ENCODE measurements around the gene CSKMT. TPM values are rescaled to one million over a fixed set of nuclear protein-coding genes. Genes with fewer than 3 reads are reported as not detected.
"Not testable (repeated sequence)": the region's sequence is repeated elsewhere in the genome, so short reads cannot be mapped to it uniquely, and the experiment has no call there.

Gene CSKMT
- polyA plus RNA-seq, 4 donors, result 7.0 to 18.6 (median 12.1) TPM

DNA sequence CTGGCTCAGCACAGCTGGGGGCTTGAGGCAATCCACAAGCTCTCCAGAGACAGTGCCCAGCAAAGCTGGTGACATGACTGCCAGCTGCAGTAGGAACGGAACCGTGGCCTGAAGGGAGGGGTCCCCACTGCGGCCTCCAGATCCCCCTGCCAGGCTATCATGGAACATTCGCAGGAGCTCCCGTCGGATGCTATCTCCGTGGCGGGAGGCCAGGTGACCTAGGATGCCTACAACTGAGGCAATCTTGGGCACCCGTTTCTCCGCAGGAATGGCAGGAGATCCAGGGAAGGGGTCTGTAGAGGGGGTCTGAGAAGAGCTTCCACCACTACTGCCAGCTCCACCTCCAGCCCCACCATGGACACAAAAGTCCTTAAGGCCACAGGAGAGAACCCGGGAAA, 16.1 kb upstream of the CSKMT start:
- H3K27me3 ChIP-seq (ENCODE audit: control insufficient read depth in 3 of 3, insufficient read depth in 3 of 3, low read length in 3 of 3), result no peaks in the 10 kb centered on the region
- WGBS, 3 donors, result 91 to 94% (median 94%) methylated on average over 11 of the region's 11 CpGs
- H3K4me3 ChIP-seq (ENCODE audit: low read depth in 1 of 3, low read length in 3 of 3), result no peak overlapping the region
- DNase-seq, result no peak
- no peak overlapping the region for H3K27ac ChIP-seq (ENCODE audit: low read depth in 1 of 3, low read length in 2 of 3)
- H3K4me1 ChIP-seq (ENCODE audit: control insufficient read depth in 3 of 3, insufficient read depth in 2 of 3, low read depth in 1 of 3, low read length in 2 of 3), result peaks cover 5 to 17% (median 6%) of the 10 kb centered on the region in 3 donors
- FAIRE-seq, result no peak
- peaks cover 0 to 39% (median 3%) of the 10 kb centered on the region in 3 donors for H3K36me3 ChIP-seq (ENCODE audit: control insufficient read depth in 3 of 3, insufficient read depth in 2 of 3, low read depth in 1 of 3, low read length in 3 of 3)
- no peaks in the 10 kb centered on the region for H3K9me3 ChIP-seq (ENCODE audit: control insufficient read depth in 2 of 2, insufficient read depth in 1 of 2, low read depth in 1 of 2, low read length in 1 of 2)

DNA sequence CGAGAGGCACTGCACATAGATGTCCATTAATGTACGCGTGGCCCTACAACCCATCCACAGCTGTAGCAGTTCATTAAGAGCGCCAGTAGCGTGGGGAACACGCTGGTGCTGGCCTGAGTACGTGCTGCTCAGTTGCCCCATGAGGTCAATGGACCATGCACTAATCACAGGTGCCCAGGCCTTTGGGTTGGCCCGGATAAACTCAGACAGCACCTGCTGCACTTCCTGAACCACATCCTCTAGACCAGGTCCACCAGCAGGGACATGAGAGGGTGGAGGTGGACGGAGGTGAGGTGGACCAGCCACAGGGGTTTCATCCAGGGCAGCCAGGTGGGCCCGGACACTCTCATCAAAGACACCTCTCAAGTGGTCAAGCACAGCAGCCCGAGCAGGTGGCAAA, 15.6 kb upstream of the CSKMT start:
- H3K27ac ChIP-seq (ENCODE audit: low read depth in 1 of 3, low read length in 2 of 3), result no peak overlapping the region
- 90 to 91% (median 91%) methylated on average over 11 of the region's 11 CpGs for WGBS, 3 donors
- peaks cover 5 to 12% (median 6%) of the 10 kb centered on the region in 3 donors for H3K4me1 ChIP-seq (ENCODE audit: control insufficient read depth in 3 of 3, insufficient read depth in 2 of 3, low read depth in 1 of 3, low read length in 2 of 3)
- no peak for DNase-seq
- no peak overlapping the region for H3K4me3 ChIP-seq (ENCODE audit: low read depth in 1 of 3, low read length in 3 of 3)
- no peak for FAIRE-seq
- peaks cover 0 to 35% (median 3%) of the 10 kb centered on the region in 3 donors for H3K36me3 ChIP-seq (ENCODE audit: control insufficient read depth in 3 of 3, insufficient read depth in 2 of 3, low read depth in 1 of 3, low read length in 3 of 3)
- H3K9me3 ChIP-seq (ENCODE audit: control insufficient read depth in 2 of 2, insufficient read depth in 1 of 2, low read depth in 1 of 2, low read length in 1 of 2), result no peaks in the 10 kb centered on the region
- H3K27me3 ChIP-seq (ENCODE audit: control insufficient read depth in 3 of 3, insufficient read depth in 3 of 3, low read length in 3 of 3), result no peaks in the 10 kb centered on the region

DNA sequence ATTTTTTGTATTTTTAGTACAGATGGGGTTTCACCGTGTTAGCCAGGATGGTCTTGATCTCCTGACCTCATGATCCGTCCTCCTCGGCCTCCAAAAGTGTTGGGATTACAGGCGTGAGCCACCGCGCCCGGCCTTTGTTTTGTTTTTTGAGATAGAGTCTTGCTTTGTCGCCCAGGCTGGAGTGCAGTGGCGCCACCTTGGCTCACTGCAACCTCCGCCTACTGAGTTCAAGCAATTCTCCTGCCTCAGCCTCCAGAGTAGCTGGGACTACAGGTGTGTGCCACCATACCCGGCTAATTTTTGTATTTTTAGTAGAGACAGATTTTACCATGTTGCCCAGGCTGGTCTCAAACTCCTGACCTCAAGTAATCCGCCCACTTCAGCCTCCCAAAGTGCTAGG, 14.8 kb upstream of the CSKMT start:
- FAIRE-seq; H3K4me3 ChIP-seq (ENCODE audit: low read depth in 1 of 3, low read length in 3 of 3); H3K27ac ChIP-seq (ENCODE audit: low read depth in 1 of 3, low read length in 2 of 3); H3K27me3 ChIP-seq (ENCODE audit: control insufficient read depth in 3 of 3, insufficient read depth in 3 of 3, low read length in 3 of 3); H3K9me3 ChIP-seq (ENCODE audit: control insufficient read depth in 2 of 2, insufficient read depth in 1 of 2, low read depth in 1 of 2, low read length in 1 of 2); H3K4me1 ChIP-seq (ENCODE audit: control insufficient read depth in 3 of 3, insufficient read depth in 2 of 3, low read depth in 1 of 3, low read length in 2 of 3); DNase-seq: not testable (repeated sequence)
- 92 to 94% (median 92%) methylated on average over 12 of the region's 12 CpGs for WGBS, 3 donors
- peaks cover 0 to 31% (median 3%) of the 10 kb centered on the region in 3 donors for H3K36me3 ChIP-seq (ENCODE audit: control insufficient read depth in 3 of 3, insufficient read depth in 2 of 3, low read depth in 1 of 3, low read length in 3 of 3)

DNA sequence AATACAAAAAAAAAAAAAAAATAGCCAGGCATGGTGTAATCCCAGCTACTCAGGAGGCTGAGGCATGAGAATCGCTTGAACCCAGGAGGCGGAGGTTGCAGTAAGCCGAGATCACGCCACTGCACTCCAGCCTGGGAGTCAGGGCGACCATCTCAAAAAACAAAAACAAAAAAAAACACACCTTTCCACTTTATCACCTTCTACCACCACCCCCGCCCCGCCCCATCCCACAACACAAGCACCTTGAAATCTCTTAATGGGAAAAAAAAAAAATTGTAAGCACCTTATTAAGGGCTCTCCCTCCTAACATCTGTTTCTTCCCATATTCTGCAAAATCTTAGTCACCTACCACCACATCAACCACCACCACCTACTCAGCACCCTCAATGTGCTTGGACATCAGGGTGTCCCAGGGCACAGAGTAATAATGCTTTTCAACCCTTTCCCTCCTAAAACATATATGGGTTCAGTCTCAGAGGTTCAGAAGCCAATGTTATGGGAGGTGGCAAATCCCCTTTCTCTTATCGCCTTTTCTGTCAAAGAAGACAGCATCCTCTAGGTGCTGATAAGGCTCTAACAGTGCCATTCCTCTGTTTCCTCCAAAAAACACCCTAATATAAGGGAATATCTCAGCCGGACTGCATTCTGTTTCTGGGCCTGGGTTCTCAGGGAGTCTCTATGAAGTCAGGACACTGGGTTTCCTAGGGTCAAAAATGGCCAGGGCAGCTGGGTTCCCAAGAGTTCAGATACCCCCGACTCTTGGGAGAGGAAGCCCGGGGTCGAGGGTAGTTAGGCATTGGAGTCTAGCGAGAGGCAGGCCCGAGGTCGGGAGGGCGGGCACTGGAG, 12.7 kb upstream of the CSKMT start:
- peaks cover 0 to 26% (median 3%) of the 10 kb centered on the region in 3 donors for H3K36me3 ChIP-seq (ENCODE audit: control insufficient read depth in 3 of 3, insufficient read depth in 2 of 3, low read depth in 1 of 3, low read length in 3 of 3)
- FAIRE-seq, result no peak
- H3K4me3 ChIP-seq (ENCODE audit: low read depth in 1 of 3, low read length in 3 of 3), result peak overlapping the region; percentile 71 to 94 (median 91)
- peaks cover 0 to under 1% (median 0%) of the 10 kb centered on the region in 3 donors for H3K4me1 ChIP-seq (ENCODE audit: control insufficient read depth in 3 of 3, insufficient read depth in 2 of 3, low read depth in 1 of 3, low read length in 2 of 3)
- no peaks in the 10 kb centered on the region for H3K9me3 ChIP-seq (ENCODE audit: control insufficient read depth in 2 of 2, insufficient read depth in 1 of 2, low read depth in 1 of 2, low read length in 1 of 2)
- WGBS, 3 donors, result 17 to 32% (median 21%) methylated on average over 16 of the region's 16 CpGs
- H3K27me3 ChIP-seq (ENCODE audit: control insufficient read depth in 3 of 3, insufficient read depth in 3 of 3, low read length in 3 of 3), result no peaks in the 10 kb centered on the region
- peak overlapping the region; percentile 70 to 93 (median 86) for H3K27ac ChIP-seq (ENCODE audit: low read depth in 1 of 3, low read length in 2 of 3)
- no peak for DNase-seq

DNA sequence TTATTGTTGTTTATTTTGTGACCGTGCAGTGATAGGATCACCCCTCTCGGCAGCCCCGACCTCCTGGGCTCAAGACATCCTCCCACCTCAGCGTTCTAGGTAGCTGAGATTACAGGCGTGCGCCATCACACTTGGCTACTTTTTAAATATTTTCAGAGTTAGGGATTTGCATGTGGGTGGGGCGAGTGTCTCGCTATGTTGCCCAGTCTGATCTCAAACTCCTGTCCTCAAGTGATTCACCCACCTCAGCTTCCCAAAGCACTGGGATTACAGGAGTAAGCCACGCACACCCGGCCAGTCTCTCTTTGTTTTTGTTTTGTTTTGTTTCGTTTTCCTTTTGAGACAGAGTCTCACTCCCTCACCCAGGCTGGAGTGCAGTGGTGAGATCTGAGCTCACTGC, 10.8 kb upstream of the CSKMT start:
- FAIRE-seq (no peak), DNase-seq (no peak)
- H3K4me1 ChIP-seq (ENCODE audit: control insufficient read depth in 3 of 3, insufficient read depth in 2 of 3, low read depth in 1 of 3, low read length in 2 of 3), result no peaks in the 10 kb centered on the region
- H3K9me3 ChIP-seq (ENCODE audit: control insufficient read depth in 2 of 2, insufficient read depth in 1 of 2, low read depth in 1 of 2, low read length in 1 of 2), result no peaks in the 10 kb centered on the region
- peaks cover 0 to 7% (median 2%) of the 10 kb centered on the region in 3 donors for H3K36me3 ChIP-seq (ENCODE audit: control insufficient read depth in 3 of 3, insufficient read depth in 2 of 3, low read depth in 1 of 3, low read length in 3 of 3)
- no peaks in the 10 kb centered on the region for H3K27me3 ChIP-seq (ENCODE audit: control insufficient read depth in 3 of 3, insufficient read depth in 3 of 3, low read length in 3 of 3)
- H3K4me3 ChIP-seq (ENCODE audit: low read depth in 1 of 3, low read length in 3 of 3), result no peak overlapping the region
- 72 to 80% (median 79%) methylated on average over 11 of the region's 11 CpGs for WGBS, 3 donors
- H3K27ac ChIP-seq (ENCODE audit: low read depth in 1 of 3, low read length in 2 of 3), result no peak overlapping the region

DNA sequence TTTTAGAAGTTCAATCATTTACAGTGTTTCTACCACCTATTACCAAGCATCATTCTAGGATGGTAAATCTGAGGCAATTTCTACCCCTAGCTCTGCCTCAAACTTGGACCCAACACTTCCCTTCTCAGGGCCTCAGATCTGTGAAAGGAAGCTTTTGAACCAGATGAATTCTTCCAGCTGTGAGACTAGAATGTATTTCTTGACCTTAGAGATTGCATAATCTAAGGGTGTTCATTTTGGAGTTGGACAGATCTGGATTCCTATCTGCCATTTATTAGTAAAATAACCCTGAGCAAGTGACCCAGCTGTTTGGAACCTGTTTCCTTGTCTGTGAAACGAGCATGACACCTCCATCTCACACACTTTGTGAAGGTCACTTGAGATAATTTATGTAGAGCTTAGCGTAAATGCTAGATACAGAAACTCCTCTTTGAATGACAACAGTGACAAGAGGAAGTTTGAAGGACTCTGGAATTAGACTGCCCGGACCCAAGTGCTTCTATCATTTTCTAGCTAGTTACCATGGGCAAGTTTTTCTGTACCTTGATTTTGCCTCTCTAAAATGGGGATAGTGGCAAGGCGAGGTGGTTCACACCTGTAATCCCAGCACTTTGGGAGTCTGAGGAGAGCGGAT, 8.2 kb upstream of the CSKMT start:
- DNase-seq (no peak), FAIRE-seq (no peak)
- Histone ChIP-seq H3K27me3 (ENCODE audit: control insufficient read depth in 3 of 3, insufficient read depth in 3 of 3, low read length in 3 of 3) (no peaks in the 10 kb centered on the region), H3K27ac (ENCODE audit: low read depth in 1 of 3, low read length in 2 of 3) (no peak overlapping the region), H3K36me3 (ENCODE audit: control insufficient read depth in 3 of 3, insufficient read depth in 2 of 3, low read depth in 1 of 3, low read length in 3 of 3) (peaks cover 0 to 4% (median 0%) of the 10 kb centered on the region in 3 donors), H3K4me1 (ENCODE audit: control insufficient read depth in 3 of 3, insufficient read depth in 2 of 3, low read depth in 1 of 3, low read length in 2 of 3) (no peaks in the 10 kb centered on the region), H3K4me3 (ENCODE audit: low read depth in 1 of 3, low read length in 3 of 3) (no peak overlapping the region), H3K9me3 (ENCODE audit: control insufficient read depth in 2 of 2, insufficient read depth in 1 of 2, low read depth in 1 of 2, low read length in 1 of 2) (no peaks in the 10 kb centered on the region)
- 59 to 66% (median 60%) methylated on average over 5 of the region's 5 CpGs for WGBS, 3 donors

DNA sequence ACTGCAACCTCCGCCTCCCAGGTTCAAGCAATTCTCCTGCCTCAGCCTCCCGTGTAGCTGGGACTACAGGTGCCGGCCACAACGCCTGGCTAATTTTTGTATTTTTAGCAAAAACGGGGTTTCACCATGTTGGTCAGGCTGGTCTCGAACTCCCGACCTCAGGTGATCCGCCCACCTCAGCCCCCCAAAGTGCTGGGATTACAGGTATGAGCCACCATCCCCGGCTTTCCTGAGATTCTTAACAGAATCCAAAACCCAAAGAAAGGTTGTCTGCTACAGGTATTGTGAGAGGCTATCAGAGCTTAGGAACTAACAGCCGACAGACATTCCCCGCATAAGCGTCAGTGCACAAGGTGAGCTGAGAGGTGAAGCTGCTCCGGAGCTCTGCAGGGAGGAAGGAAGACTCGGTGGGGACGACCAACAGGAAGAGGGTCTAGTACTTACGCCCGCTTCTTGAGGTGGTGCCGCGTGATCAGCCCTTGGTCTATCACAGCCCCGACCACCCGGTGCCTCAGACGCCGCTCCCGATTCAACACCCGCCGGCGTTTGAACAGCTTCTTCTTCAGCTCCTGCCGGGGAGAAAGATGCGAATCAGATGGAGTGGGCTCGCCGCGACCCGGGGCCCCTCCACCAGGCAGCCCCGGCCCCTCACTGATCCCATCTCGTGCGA, 572 bp upstream of the CSKMT start:
- no peak for FAIRE-seq
- Histone ChIP-seq H3K27ac (ENCODE audit: low read depth in 1 of 3, low read length in 2 of 3) (peak overlapping the region; percentile 90 to 98 (median 95)), H3K4me3 (ENCODE audit: low read depth in 1 of 3, low read length in 3 of 3) (peak overlapping the region; percentile 84 to 98 (median 97)), H3K36me3 (ENCODE audit: control insufficient read depth in 3 of 3, insufficient read depth in 2 of 3, low read depth in 1 of 3, low read length in 3 of 3) (peaks cover 0 to 37% (median 3%) of the 10 kb centered on the region in 3 donors), H3K4me1 (ENCODE audit: control insufficient read depth in 3 of 3, insufficient read depth in 2 of 3, low read depth in 1 of 3, low read length in 2 of 3) (peaks cover 6 to 12% (median 10%) of the 10 kb centered on the region in 3 donors), H3K9me3 (ENCODE audit: control insufficient read depth in 2 of 2, insufficient read depth in 1 of 2, low read depth in 1 of 2, low read length in 1 of 2) (no peaks in the 10 kb centered on the region), H3K27me3 (ENCODE audit: control insufficient read depth in 3 of 3, insufficient read depth in 3 of 3, low read length in 3 of 3) (no peaks in the 10 kb centered on the region)
- DNase-seq, result peak; percentile 71 to 82
- WGBS, 3 donors, result 2 to 3% (median 2%) methylated on average over 36 of the region's 36 CpGs

DNA sequence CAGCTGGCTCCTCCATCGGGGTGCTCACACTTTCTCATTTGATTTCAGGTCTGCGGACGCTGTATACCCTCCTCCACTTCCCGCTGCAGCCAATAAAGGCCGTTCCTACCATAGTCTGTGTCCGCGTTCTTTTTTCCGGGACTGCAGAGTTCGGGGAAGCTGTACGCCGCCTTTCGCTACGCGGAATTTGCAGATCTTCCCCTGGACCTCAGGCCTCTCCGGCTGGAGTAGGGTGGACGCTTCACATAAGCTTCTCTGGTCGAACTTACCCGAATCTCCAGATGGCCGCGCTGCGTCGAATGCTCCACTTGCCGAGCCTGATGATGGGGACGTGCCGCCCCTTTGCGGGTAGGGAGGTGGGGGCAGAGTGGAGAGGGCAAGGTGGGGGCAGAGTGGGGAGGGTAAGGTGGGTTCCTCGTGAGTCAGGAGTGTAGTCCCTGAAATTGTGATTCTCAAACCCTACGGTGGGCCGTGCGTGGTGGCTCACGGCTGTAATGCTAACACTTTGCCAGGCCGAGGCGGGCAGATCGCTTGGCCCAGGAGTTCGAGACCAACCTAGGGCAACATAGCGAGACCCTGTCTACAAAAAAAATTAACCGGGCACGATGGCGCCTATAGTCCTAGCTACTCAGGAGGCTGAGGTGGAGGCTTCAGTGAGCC, 617 bp downstream of the CSKMT start:
- H3K27ac ChIP-seq (ENCODE audit: low read depth in 1 of 3, low read length in 2 of 3), result peak overlapping the region; percentile 57 to 98 (median 95)
- H3K4me3 ChIP-seq (ENCODE audit: low read depth in 1 of 3, low read length in 3 of 3), result peak overlapping the region; percentile 84 to 98 (median 97)
- DNase-seq (peak in 1 of 2 donors; percentile 53), FAIRE-seq (no peak)
- H3K4me1 ChIP-seq (ENCODE audit: control insufficient read depth in 3 of 3, insufficient read depth in 2 of 3, low read depth in 1 of 3, low read length in 2 of 3), result peaks cover 10 to 12% (median 11%) of the 10 kb centered on the region in 3 donors
- peaks cover 0 to 41% (median 3%) of the 10 kb centered on the region in 3 donors for H3K36me3 ChIP-seq (ENCODE audit: control insufficient read depth in 3 of 3, insufficient read depth in 2 of 3, low read depth in 1 of 3, low read length in 3 of 3)
- 1 to 2% (median 1%) methylated on average over 39 of the region's 39 CpGs for WGBS, 3 donors
- no peaks in the 10 kb centered on the region for H3K27me3 ChIP-seq (ENCODE audit: control insufficient read depth in 3 of 3, insufficient read depth in 3 of 3, low read length in 3 of 3)
- no peaks in the 10 kb centered on the region for H3K9me3 ChIP-seq (ENCODE audit: control insufficient read depth in 2 of 2, insufficient read depth in 1 of 2, low read depth in 1 of 2, low read length in 1 of 2)

Measured in small intestine (tissue), 7 donors.